ENCODE measurements around the gene SLC6A4.

The SLC6A4 gene

GRCh38 chr17:30235386-30236296 is at the start of gene SLC6A4:
SLC6A4 (minus strand) TSS chr17:30235697; CDS start chr17:30221958, 13,739 bp downstream.
- no peak for DNase-seq

GRCh38 chr17:30279156-30279555 is 43.7 kb upstream of the SLC6A4 start:
- DNase-seq: no peak

- DNase-seq: peak; percentile 67
Measured at GRCh38 chr17:30278032-30278431, 42.5 kb upstream of the SLC6A4 start.

- DNase-seq: no peak
Measured at GRCh38 chr17:30275911-30276310, 40.4 kb upstream of the SLC6A4 start.

GRCh38 chr17:30274887-30275286 is 39.4 kb upstream of the SLC6A4 start:
- no peak for DNase-seq

- DNase-seq: no peak
Measured at GRCh38 chr17:30273373-30273772, 37.9 kb upstream of the SLC6A4 start.

GRCh38 chr17:30271102-30271501 is 35.6 kb upstream of the SLC6A4 start:
- DNase-seq: no peak

- DNase-seq: no peak
Measured at GRCh38 chr17:30267625-30268024, 32.1 kb upstream of the SLC6A4 start.

GRCh38 chr17:30263552-30264333 is 28.2 kb upstream of the SLC6A4 start:
- no peak for DNase-seq

GRCh38 chr17:30256756-30257506 is 21.4 kb upstream of the SLC6A4 start:
- no peak for DNase-seq

GRCh38 chr17:30254150-30254549 is 18.7 kb upstream of the SLC6A4 start:
- DNase-seq: no peak

GRCh38 chr17:30253312-30253711 is 17.8 kb upstream of the SLC6A4 start:
- DNase-seq: no peak

GRCh38 chr17:30251931-30252330 is 16.4 kb upstream of the SLC6A4 start:
- no peak for DNase-seq

GRCh38 chr17:30249460-30249859 is 14.0 kb upstream of the SLC6A4 start:
- DNase-seq: no peak

GRCh38 chr17:30248786-30249185 is 13.3 kb upstream of the SLC6A4 start:
- no peak for DNase-seq

- DNase-seq: no peak
Measured at GRCh38 chr17:30246460-30246859, 11.0 kb upstream of the SLC6A4 start.

GRCh38 chr17:30244853-30245385 is 9.4 kb upstream of the SLC6A4 start:
- DNase-seq: no peak

- no peak for DNase-seq
Measured at GRCh38 chr17:30243568-30243967, 8.1 kb upstream of the SLC6A4 start.

- DNase-seq: no peak
Measured at GRCh38 chr17:30243002-30243401, 7.5 kb upstream of the SLC6A4 start.

- no peak for DNase-seq
Measured at GRCh38 chr17:30241051-30241450, 5.6 kb upstream of the SLC6A4 start.

GRCh38 chr17:30240177-30240576 is 4.7 kb upstream of the SLC6A4 start:
- no peak for DNase-seq

- no peak for DNase-seq
Measured at GRCh38 chr17:30239089-30239462, 3.6 kb upstream of the SLC6A4 start.

All from OCI-M1 (cell line).